ENCODE measurements around the gene CLMN. TPM values are rescaled to one million over a fixed set of nuclear protein-coding genes. Genes with fewer than 3 reads are reported as not detected.
A peak's percentile ranks its signal among the peaks of the same experiment; 100 is the strongest.

CLMN gene
- total and polyA plus RNA-seq, 5 donors from 2014 or later: 0.17 to 0.90 TPM; not detected in 3

DNA sequence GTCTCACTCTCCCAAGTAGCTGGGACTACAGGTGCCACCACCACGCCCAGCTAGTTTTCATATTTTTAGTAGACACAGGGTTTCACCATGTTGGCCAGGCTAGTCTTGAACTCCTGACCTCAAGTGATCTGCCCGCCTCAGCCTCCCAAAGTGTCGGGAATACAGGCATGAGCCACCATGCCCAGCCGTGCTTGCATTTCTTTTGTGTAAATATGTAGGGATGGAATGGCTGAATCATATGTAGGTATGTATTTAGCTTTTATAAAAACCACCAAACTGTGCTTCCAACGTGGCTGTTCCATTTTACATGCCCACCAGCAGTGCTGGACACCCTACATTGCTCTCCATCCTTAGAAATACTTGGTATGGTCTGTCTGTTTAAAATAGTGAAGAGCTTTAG, 32.8 kb upstream of the CLMN start:
- Mint-ChIP-seq H3K9me3 (peaks cover 0 to 12% (median 6%) of the 10 kb centered on the region in 7 donors), H3K27ac (peak overlapping the region in 1 of 3 donors; percentile 78), H3K4me3 (no peak overlapping the region), H3K4me1 (no peaks in the 10 kb centered on the region), H3K36me3 (peaks cover 4% of the 10 kb centered on the region), H3K27me3 (peaks cover 28% of the 10 kb centered on the region)
- Histone ChIP-seq H3K27ac (ENCODE audit: insufficient read depth, low read length, poor library complexity, severe bottlenecking) (no peak overlapping the region), H3K4me3 (ENCODE audit: low read depth, low read length) (no peak overlapping the region), H3K36me3 (ENCODE audit: control insufficient read depth, insufficient read depth, low read length) (no peaks in the 10 kb centered on the region), H3K9me3 (ENCODE audit: control insufficient read depth in 2 of 2, low read length in 2 of 2) (peaks cover 0 to 2% of the 10 kb centered on the region in 2 experiments), H3K27me3 (ENCODE audit: control insufficient read depth, insufficient read depth, low read length) (no peaks in the 10 kb centered on the region), H3K4me1 (ENCODE audit: control insufficient read depth, insufficient read depth, low read length, poor library complexity, severe bottlenecking) (no peaks in the 10 kb centered on the region)
- DNase-seq (no peak), ATAC-seq (ENCODE audit: low read depth in 2 of 2) (no peak)

DNA sequence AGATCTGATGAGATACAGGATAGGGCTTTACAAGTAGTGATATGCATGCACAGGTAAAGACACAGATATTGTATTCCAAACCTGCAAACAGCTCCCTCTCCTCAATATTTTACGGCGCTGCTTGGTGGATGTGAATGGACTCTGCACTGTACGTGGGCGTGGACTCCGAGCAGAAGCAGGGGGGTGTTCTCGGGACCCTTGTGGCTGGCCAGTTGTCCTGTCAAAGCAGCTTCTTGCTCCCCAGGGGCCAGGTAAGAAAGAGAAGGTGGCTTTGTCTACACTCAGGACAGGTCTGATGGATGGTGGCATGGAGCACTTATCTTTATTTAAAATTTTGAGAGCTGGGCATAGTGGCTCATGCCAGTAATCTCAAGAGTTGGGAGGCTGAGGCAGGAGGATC, 29.5 kb upstream of the CLMN start:
- H3K27ac ChIP-seq (ENCODE audit: insufficient read depth, low read length, poor library complexity, severe bottlenecking): no peak overlapping the region
- H3K4me1 ChIP-seq (ENCODE audit: control insufficient read depth, insufficient read depth, low read length, poor library complexity, severe bottlenecking): no peaks in the 10 kb centered on the region
- no peak overlapping the region for H3K27ac Mint-ChIP-seq
- H3K36me3 ChIP-seq (ENCODE audit: control insufficient read depth, insufficient read depth, low read length): no peaks in the 10 kb centered on the region
- H3K9me3 Mint-ChIP-seq: peaks cover 0 to 11% (median 6%) of the 10 kb centered on the region in 7 donors
- no peak for DNase-seq
- H3K4me3 ChIP-seq (ENCODE audit: low read depth, low read length): no peak overlapping the region
- peaks cover 0 to 2% of the 10 kb centered on the region in 2 experiments for H3K9me3 ChIP-seq (ENCODE audit: control insufficient read depth in 2 of 2, low read length in 2 of 2)
- no peaks in the 10 kb centered on the region for H3K4me1 Mint-ChIP-seq
- peaks cover 28% of the 10 kb centered on the region for H3K27me3 Mint-ChIP-seq
- H3K36me3 Mint-ChIP-seq: peaks cover 4% of the 10 kb centered on the region
- ATAC-seq (ENCODE audit: low read depth in 2 of 2): no peak
- no peaks in the 10 kb centered on the region for H3K27me3 ChIP-seq (ENCODE audit: control insufficient read depth, insufficient read depth, low read length)
- H3K4me3 Mint-ChIP-seq: no peak overlapping the region

DNA sequence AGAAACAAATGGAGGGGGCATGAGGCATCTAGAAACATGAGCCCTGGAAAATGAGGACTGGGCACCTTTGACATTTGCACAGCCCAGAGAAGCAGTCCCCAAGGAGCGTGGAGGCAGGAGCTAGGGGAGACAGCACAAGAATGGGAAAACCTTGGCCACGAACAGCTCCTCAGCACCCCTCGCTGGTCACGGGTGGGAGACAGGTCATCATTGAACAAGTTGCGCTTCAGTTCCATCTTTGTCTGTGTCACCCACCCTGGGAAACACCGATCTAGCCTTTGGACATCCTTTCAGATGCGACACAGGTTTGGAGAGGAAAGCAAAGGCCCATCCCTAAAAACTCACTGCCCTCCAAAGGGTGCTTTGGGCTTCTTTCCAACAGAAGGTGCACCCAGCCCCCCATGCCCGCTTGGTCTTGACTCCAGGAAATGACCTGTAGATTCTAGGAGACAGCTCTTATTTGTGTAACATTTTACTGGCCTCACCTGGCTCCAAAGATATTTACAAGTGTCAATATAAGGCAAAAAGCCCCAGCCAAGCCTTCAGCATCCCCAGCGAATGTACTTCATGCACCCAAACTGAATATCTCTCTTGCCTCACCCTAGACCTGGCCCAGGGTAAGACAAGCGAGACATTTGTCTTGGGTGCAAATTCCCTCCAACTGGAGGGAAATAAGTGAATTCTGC, 28.8 kb upstream of the CLMN start:
- H3K4me3 Mint-ChIP-seq: no peak overlapping the region
- no peak for DNase-seq

DNA sequence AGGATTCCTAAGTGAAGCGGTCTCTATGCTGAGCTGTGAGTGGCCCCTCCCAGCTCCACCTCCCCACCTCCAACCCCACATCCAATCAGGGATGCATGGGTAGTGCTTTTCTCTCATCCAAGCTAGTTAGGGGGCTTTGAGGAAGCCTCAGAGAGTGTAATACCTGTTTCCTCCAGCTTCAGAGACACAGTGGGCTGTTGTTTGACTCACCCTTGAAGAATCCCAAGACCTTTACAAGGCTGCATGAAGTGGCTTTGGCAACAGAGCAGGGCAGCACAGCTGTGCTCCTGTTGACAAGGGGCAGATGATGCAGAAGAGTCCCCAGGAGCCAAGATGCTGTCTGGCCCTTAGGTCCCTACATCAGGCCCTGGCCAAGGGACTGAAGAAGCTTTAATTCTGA, 27.1 kb upstream of the CLMN start:
- H3K9me3 Mint-ChIP-seq: peaks cover 0 to 6% (median 0%) of the 10 kb centered on the region in 7 donors
- Histone ChIP-seq H3K36me3 (ENCODE audit: control insufficient read depth, insufficient read depth, low read length) (no peaks in the 10 kb centered on the region), H3K9me3 (ENCODE audit: control insufficient read depth in 2 of 2, low read length in 2 of 2) (no peaks in the 10 kb centered on the region), H3K27me3 (ENCODE audit: control insufficient read depth, insufficient read depth, low read length) (no peaks in the 10 kb centered on the region), H3K27ac (ENCODE audit: insufficient read depth, low read length, poor library complexity, severe bottlenecking) (no peak overlapping the region), H3K4me1 (ENCODE audit: control insufficient read depth, insufficient read depth, low read length, poor library complexity, severe bottlenecking) (no peaks in the 10 kb centered on the region), H3K4me3 (ENCODE audit: low read depth, low read length) (no peak overlapping the region)
- no peaks in the 10 kb centered on the region for H3K36me3 Mint-ChIP-seq
- no peak overlapping the region for H3K4me3 Mint-ChIP-seq
- peaks cover 20% of the 10 kb centered on the region for H3K27me3 Mint-ChIP-seq
- no peak for ATAC-seq (ENCODE audit: low read depth in 2 of 2)
- no peak overlapping the region for H3K27ac Mint-ChIP-seq
- no peaks in the 10 kb centered on the region for H3K4me1 Mint-ChIP-seq
- no peak for DNase-seq

More for the DNA sequence above, 28.8 kb upstream of the CLMN start:
- Mint-ChIP-seq H3K9me3 (peaks cover 0 to 8% (median 1%) of the 10 kb centered on the region in 7 donors), H3K27ac (peak overlapping the region in 1 of 3 donors; percentile 12), H3K4me1 (no peaks in the 10 kb centered on the region), H3K27me3 (peaks cover 28% of the 10 kb centered on the region), H3K36me3 (peaks cover under 1% of the 10 kb centered on the region)
- ATAC-seq (ENCODE audit: low read depth in 2 of 2): no peak
- Histone ChIP-seq H3K27me3 (ENCODE audit: control insufficient read depth, insufficient read depth, low read length) (no peaks in the 10 kb centered on the region), H3K4me1 (ENCODE audit: control insufficient read depth, insufficient read depth, low read length, poor library complexity, severe bottlenecking) (no peaks in the 10 kb centered on the region), H3K27ac (ENCODE audit: insufficient read depth, low read length, poor library complexity, severe bottlenecking) (no peak overlapping the region), H3K9me3 (ENCODE audit: control insufficient read depth in 2 of 2, low read length in 2 of 2) (no peaks in the 10 kb centered on the region), H3K4me3 (ENCODE audit: low read depth, low read length) (no peak overlapping the region), H3K36me3 (ENCODE audit: control insufficient read depth, insufficient read depth, low read length) (no peaks in the 10 kb centered on the region)

DNA sequence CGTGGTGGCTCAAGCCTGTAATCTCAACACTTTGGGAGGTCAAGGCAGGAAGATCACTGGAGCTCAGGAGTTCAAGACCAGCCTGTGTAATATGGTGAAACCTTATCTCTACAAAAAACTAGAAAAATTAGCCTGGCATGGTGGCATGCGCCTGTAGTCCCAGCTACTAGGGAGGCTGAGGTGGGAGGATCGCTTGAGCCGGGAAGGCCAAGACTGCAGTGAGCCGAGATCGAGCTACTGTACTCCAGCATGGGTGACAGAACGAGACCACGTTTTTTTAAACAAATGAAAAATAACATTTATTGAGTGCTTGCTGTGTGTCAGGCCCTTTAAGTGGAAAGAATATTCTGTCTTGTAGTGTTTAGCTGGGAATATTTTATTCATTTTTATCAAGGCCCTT, 26.6 kb upstream of the CLMN start:
- Mint-ChIP-seq H3K9me3 (peaks cover 0 to 6% (median 0%) of the 10 kb centered on the region in 7 donors), H3K4me1 (no peaks in the 10 kb centered on the region), H3K27me3 (peaks cover 18% of the 10 kb centered on the region), H3K36me3 (no peaks in the 10 kb centered on the region), H3K27ac (no peak overlapping the region), H3K4me3 (no peak overlapping the region)
- H3K27me3 ChIP-seq (ENCODE audit: control insufficient read depth, insufficient read depth, low read length): peaks cover 4% of the 10 kb centered on the region
- no peaks in the 10 kb centered on the region for H3K9me3 ChIP-seq (ENCODE audit: control insufficient read depth in 2 of 2, low read length in 2 of 2)
- no peak overlapping the region for H3K27ac ChIP-seq (ENCODE audit: insufficient read depth, low read length, poor library complexity, severe bottlenecking)
- no peaks in the 10 kb centered on the region for H3K4me1 ChIP-seq (ENCODE audit: control insufficient read depth, insufficient read depth, low read length, poor library complexity, severe bottlenecking)
- DNase-seq: no peak
- no peak overlapping the region for H3K4me3 ChIP-seq (ENCODE audit: low read depth, low read length)
- no peak for ATAC-seq (ENCODE audit: low read depth in 2 of 2)
- no peaks in the 10 kb centered on the region for H3K36me3 ChIP-seq (ENCODE audit: control insufficient read depth, insufficient read depth, low read length)

DNA sequence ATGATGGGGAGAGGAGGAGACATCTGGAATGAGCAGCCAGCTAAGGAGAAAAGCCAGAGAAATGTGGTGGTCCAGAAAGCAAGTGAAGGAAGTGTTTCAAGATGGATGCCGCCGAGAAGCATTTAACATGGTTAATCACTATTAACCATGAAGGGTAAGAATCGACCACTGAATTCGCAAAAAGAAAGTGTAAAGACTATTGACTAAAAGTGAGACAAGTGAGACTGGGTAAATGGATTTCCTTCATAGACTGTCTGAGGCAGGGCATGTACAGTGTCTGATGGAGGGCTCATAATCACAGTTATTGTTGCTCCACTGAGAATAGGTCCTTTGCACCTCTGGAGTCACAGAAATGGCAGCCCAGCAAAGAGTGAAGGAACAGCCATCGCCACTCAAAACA, 25.3 kb upstream of the CLMN start:
- Histone ChIP-seq H3K4me3 (ENCODE audit: low read depth, low read length) (no peak overlapping the region), H3K27ac (ENCODE audit: insufficient read depth, low read length, poor library complexity, severe bottlenecking) (no peak overlapping the region), H3K27me3 (ENCODE audit: control insufficient read depth, insufficient read depth, low read length) (peaks cover 9% of the 10 kb centered on the region), H3K4me1 (ENCODE audit: control insufficient read depth, insufficient read depth, low read length, poor library complexity, severe bottlenecking) (no peaks in the 10 kb centered on the region), H3K9me3 (ENCODE audit: control insufficient read depth in 2 of 2, low read length in 2 of 2) (no peaks in the 10 kb centered on the region), H3K36me3 (ENCODE audit: control insufficient read depth, insufficient read depth, low read length) (no peaks in the 10 kb centered on the region)
- no peak overlapping the region for H3K27ac Mint-ChIP-seq
- peaks cover 0 to 6% (median 0%) of the 10 kb centered on the region in 7 donors for H3K9me3 Mint-ChIP-seq
- no peaks in the 10 kb centered on the region for H3K36me3 Mint-ChIP-seq
- H3K4me3 Mint-ChIP-seq: no peak overlapping the region
- ATAC-seq (ENCODE audit: low read depth in 2 of 2): no peak
- H3K27me3 Mint-ChIP-seq: peaks cover 9% of the 10 kb centered on the region
- no peaks in the 10 kb centered on the region for H3K4me1 Mint-ChIP-seq
- no peak for DNase-seq

DNA sequence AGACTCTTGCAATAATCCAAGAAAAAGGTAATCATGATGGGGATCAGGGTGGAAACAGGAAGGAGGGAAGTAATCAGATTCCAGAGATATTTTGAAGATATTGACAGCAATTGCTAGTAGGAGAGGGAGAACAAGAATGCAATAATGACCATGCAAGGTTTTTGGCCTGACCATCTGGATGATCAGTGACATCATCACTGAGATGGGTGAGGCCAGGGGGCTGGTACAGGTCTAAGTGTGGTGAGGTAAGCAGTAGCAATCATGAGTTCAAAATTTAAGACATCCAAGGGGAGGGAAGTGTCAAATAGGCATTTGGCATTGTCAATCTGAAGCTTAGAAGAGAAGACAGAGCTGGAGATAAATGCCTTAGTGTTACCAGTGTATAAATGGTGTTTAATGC, 24.8 kb upstream of the CLMN start:
- Mint-ChIP-seq H3K4me3 (no peak overlapping the region), H3K4me1 (no peaks in the 10 kb centered on the region), H3K27ac (no peak overlapping the region), H3K9me3 (peaks cover 0 to 6% (median 0%) of the 10 kb centered on the region in 7 donors), H3K36me3 (no peaks in the 10 kb centered on the region), H3K27me3 (peaks cover 7% of the 10 kb centered on the region)
- H3K9me3 ChIP-seq (ENCODE audit: control insufficient read depth in 2 of 2, low read length in 2 of 2): no peaks in the 10 kb centered on the region
- no peaks in the 10 kb centered on the region for H3K36me3 ChIP-seq (ENCODE audit: control insufficient read depth, insufficient read depth, low read length)
- H3K27me3 ChIP-seq (ENCODE audit: control insufficient read depth, insufficient read depth, low read length): peaks cover 9% of the 10 kb centered on the region
- H3K27ac ChIP-seq (ENCODE audit: insufficient read depth, low read length, poor library complexity, severe bottlenecking): no peak overlapping the region
- no peak for ATAC-seq (ENCODE audit: low read depth in 2 of 2)
- no peak overlapping the region for H3K4me3 ChIP-seq (ENCODE audit: low read depth, low read length)
- H3K4me1 ChIP-seq (ENCODE audit: control insufficient read depth, insufficient read depth, low read length, poor library complexity, severe bottlenecking): no peaks in the 10 kb centered on the region
- DNase-seq: no peak

DNA sequence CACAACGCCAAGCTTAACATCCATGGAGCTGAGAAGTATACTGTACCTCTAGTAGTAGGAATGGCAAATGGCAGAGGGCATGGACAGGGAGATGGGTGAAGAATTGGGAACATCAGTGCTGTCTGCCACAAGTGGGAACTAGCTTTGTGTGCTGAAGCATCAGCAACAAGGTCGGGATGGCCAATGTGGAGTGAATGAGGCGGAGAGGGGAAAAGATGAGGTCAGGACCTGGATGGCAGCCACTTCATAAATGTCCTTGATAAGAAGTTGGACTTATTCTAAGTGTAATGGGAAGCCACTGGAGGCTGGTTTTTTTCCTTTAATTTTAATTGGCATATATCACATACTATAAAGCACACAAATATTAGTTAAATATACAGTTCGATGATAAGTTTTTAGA, 21.9 kb upstream of the CLMN start:
- no peak overlapping the region for H3K27ac Mint-ChIP-seq
- H3K36me3 Mint-ChIP-seq: no peaks in the 10 kb centered on the region
- no peaks in the 10 kb centered on the region for H3K4me1 Mint-ChIP-seq
- H3K27me3 Mint-ChIP-seq: peaks cover 3% of the 10 kb centered on the region
- DNase-seq (no peak), ATAC-seq (ENCODE audit: low read depth in 2 of 2) (no peak)
- no peaks in the 10 kb centered on the region for H3K36me3 ChIP-seq (ENCODE audit: control insufficient read depth, insufficient read depth, low read length)
- H3K4me3 Mint-ChIP-seq: no peak overlapping the region
- no peak overlapping the region for H3K4me3 ChIP-seq (ENCODE audit: low read depth, low read length)
- peaks cover 11% of the 10 kb centered on the region for H3K27me3 ChIP-seq (ENCODE audit: control insufficient read depth, insufficient read depth, low read length)
- H3K9me3 ChIP-seq (ENCODE audit: control insufficient read depth in 2 of 2, low read length in 2 of 2): no peaks in the 10 kb centered on the region
- no peak overlapping the region for H3K27ac ChIP-seq (ENCODE audit: insufficient read depth, low read length, poor library complexity, severe bottlenecking)
- peaks cover 0 to 2% (median 0%) of the 10 kb centered on the region in 7 donors for H3K9me3 Mint-ChIP-seq
- H3K4me1 ChIP-seq (ENCODE audit: control insufficient read depth, insufficient read depth, low read length, poor library complexity, severe bottlenecking): no peaks in the 10 kb centered on the region

Measured in CD4-positive, CD25-positive, alpha-beta regulatory T cell (primary cell).